DMS114 treated with DMSO at 0.1 percent for 48 hours (cell line): Measurements from ENCODE around the gene MTA1.

ENCODE experiments used
- DNase-seq: peaks from one replicate; lab custom pipeline; 2025; ENCODE audit not compliant: unreplicated experiment; lab: John Stamatoyannopoulos, UW

Gene MTA1

GRCh38 chr14:105442125-105442524 lies 22.5 kb downstream of the MTA1 start:
- DNase-seq, result no peak

GRCh38 chr14:105442834-105443233 lies 23.2 kb downstream of the MTA1 start:
- DNase-seq, result no peak

GRCh38 chr14:105444859-105445258 lies 25.2 kb downstream of the MTA1 start:
- no peak for DNase-seq

- no peak for DNase-seq
Measured at GRCh38 chr14:105445290-105445689, 25.7 kb downstream of the MTA1 start.

GRCh38 chr14:105445901-105446845 lies 26.5 kb downstream of the MTA1 start:
- DNase-seq, result no peak

- DNase-seq, result no peak
Measured at GRCh38 chr14:105446971-105447370, 27.3 kb downstream of the MTA1 start.

- DNase-seq, result no peak
Measured at GRCh38 chr14:105447651-105448640, 28.3 kb downstream of the MTA1 start.

GRCh38 chr14:105448706-105449111 lies 29.1 kb downstream of the MTA1 start:
- no peak for DNase-seq

GRCh38 chr14:105449276-105450122 lies 29.9 kb downstream of the MTA1 start:
- no peak for DNase-seq

GRCh38 chr14:105450123-105450505 lies 30.5 kb downstream of the MTA1 start:
- DNase-seq, result no peak

GRCh38 chr14:105450864-105451720 lies 31.5 kb downstream of the MTA1 start:
- no peak for DNase-seq

- DNase-seq, result no peak
Measured at GRCh38 chr14:105452963-105453362, 33.3 kb downstream of the MTA1 start.

- no peak for DNase-seq
Measured at GRCh38 chr14:105453847-105454246, 34.2 kb downstream of the MTA1 start.

- no peak for DNase-seq
Measured at GRCh38 chr14:105455086-105455640, 35.5 kb downstream of the MTA1 start.

- DNase-seq, result no peak
Measured at GRCh38 chr14:105455766-105456660, 36.4 kb downstream of the MTA1 start.

- no peak for DNase-seq
Measured at GRCh38 chr14:105456736-105457617, 37.4 kb downstream of the MTA1 start.

- no peak for DNase-seq
Measured at GRCh38 chr14:105458010-105458409, 38.4 kb downstream of the MTA1 start.
